22Rv1 (cell line): ENCODE measurements around the gene ARIH2.

ENCODE experiments used
- CTCF ChIP-seq: fragments of 450-650 bp; IDR thresholded peaks from 2 replicates; pipeline ENCODE4 v1.5.1; 2017; ENCODE audit warnings: mild to moderate bottlenecking
- ZFX ChIP-seq: fragments of 450-650 bp; IDR thresholded peaks from 2 replicates; pipeline ENCODE4 v1.6.1; 2017; ENCODE audit warnings: antibody characterized with exemption, borderline replicate concordance

GRCh38 chr3:49034650-49035049 is 116.0 kb downstream of the ARIH2 start:
- no peak for TF ChIP-seq CTCF
- no peak for TF ChIP-seq ZFX
